ENCODE data around the gene RADIL.

Gene RADIL

GRCh38 chr7:4749798-4750197 is 133.7 kb downstream of the RADIL start:
- DNase-seq (ENCODE audit: low read depth), result no peak
- H3K4me3 ChIP-seq (ENCODE audit: low read depth, low read length), result no peak overlapping the region

DNA sequence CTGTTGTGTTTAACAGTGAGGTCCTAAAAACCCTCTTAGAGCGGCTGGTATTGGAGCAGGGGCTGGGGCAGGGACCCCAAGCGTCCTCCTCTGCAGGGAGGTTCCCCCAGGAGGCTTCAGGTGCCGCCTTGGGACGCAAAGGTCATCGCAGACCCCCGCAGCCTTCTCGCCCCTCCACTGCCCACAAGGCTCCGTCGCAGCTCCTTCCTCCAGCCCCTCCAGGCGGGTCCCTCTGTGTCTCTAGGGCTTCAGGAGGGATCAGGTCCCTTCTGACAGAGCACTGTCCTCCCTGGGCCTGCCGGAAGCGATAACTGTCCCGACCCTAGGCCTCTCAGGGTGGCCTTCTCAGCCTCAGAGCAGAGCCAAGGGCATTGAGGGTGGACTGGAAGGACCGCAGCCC is 134.2 kb downstream of the RADIL start:
- H3K4me3 ChIP-seq (ENCODE audit: low read depth, low read length), result no peak overlapping the region
- no peak for DNase-seq (ENCODE audit: low read depth)

Measured in skeletal muscle cell (primary cell).